A549 treated with Mapracorat at 1 μM for 4 hours (cell line): ENCODE measurements around the gene LBX1. TPM values are rescaled to one million over a fixed set of nuclear protein-coding genes. Genes with fewer than 3 reads are reported as not detected.

Experiments
- total RNA-seq: library from RNA; stranded (reverse); fragments of 200-300 nt; extraction: Qiagen RNA extraction; gene quantifications from 5 replicates; pipeline ENCODE4 v1.2.3, GENCODE V29; 2022

The LBX1 gene, protein sequence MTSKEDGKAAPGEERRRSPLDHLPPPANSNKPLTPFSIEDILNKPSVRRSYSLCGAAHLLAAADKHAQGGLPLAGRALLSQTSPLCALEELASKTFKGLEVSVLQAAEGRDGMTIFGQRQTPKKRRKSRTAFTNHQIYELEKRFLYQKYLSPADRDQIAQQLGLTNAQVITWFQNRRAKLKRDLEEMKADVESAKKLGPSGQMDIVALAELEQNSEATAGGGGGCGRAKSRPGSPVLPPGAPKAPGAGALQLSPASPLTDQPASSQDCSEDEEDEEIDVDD
- not detected in 5 replicates for total RNA-seq

DNA sequence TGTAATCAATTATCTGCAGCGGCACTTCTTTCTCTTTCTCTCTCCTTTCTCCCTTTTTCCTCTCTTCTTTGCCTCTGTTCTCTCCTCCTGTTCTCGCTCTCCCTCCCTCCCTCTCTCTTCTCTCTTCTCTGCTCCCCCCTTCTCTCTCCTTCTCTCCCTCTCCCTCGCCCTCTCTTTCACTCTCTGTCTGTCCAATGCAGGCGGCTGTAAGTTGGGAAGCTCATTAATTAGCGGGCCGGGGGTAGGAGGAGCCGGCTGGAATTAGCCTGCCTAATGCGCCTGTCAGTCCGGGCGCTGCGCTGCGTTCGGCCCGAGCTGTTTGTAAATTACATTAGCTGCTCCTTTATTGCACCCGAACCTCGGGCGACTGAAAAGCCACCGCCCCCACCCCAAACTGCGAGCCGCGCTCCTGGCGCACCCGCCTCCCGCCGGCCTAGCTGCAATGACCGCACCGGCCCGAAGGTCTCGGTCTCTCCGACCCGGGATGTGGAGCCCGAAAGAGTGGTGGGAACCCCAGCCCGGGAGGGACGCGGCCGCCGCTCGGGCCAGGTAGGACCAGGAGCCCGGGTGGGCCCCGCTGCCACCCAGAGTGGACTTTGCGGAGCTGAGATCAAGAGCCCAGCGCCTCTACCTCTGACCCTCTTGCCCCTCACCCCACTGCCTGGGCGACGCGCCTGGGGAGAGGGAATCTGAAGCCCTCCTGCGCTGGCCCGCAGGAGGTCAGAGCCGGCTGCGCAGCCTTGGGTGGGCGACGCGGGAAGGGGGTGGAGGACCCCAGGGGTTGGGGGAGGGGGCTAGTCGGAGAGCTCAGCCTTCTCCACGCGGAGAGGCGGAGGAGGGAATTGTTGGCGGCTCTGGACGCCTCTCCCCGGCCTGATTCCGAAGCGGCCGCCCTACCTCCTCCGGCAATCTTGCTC lies at the start of gene LBX1:
Gene LBX1, minus strand, starts transcription at position 198 of the 917 bp plus-strand sequence. CDS start 648 bp downstream, outside the sequence.

Other genes with a start within 250 kb of the LBX1 start
- 77.7 to 97.6 TPM (median 95.4 TPM) in 5 replicates for gene MRPL43, start 242.0 kb downstream of the LBX1 start, total RNA-seq
- 34.5 to 42.7 TPM (median 39.3 TPM) in 5 replicates for gene TWNK, start 241.9 kb downstream of the LBX1 start, total RNA-seq
- gene LZTS2, start 229.7 kb downstream of the LBX1 start, total RNA-seq = 28.2 to 47.4 TPM (median 43.5 TPM) in 5 replicates
- 0.53 to 1.2 TPM (median 0.76 TPM) in 5 replicates for gene PDZD7, start 198.3 kb downstream of the LBX1 start, total RNA-seq
- gene SFXN3, start 198.2 kb downstream of the LBX1 start, total RNA-seq = 43.3 to 49.9 TPM (median 45.2 TPM) in 5 replicates
- gene KAZALD1, start 167.5 kb downstream of the LBX1 start, total RNA-seq = 2.0 to 3.0 TPM (median 2.8 TPM) in 5 replicates
- not detected in 5 replicates for gene TLX1, start 98.2 kb downstream of the LBX1 start, total RNA-seq
- gene BTRC, start 124.7 kb upstream of the LBX1 start, total RNA-seq = 7.6 to 13.2 TPM (median 8.4 TPM) in 5 replicates